HepG2 (cell line): ENCODE measurements around the gene AHSA1. TPM values are rescaled to one million over a fixed set of nuclear protein-coding genes. Genes with fewer than 3 reads are reported as not detected.
A peak's percentile ranks its signal among the peaks of the same experiment; 100 is the strongest.

Experiments
- ATF7 ChIP-seq, 2 experiments: fragments of 450-650 bp in 1 of 2; sonication (generic) in 1 of 2; formaldehyde crosslinking in 1 of 2; IDR thresholded peaks; 2 replicates each; pipeline versions ENCODE4 v1.4.0 to v1.6.1; 2016 to 2020; ENCODE audit warnings: antibody characterized with exemption in 1 of 2, mild to moderate bottlenecking in 1 of 2, missing genetic modification reagents in 1 of 2
- KMT2A ChIP-seq: sonication (generic); formaldehyde crosslinking; IDR thresholded peaks from 2 replicates; pipeline ENCODE4 v1.4.0; 2020; ENCODE audit warnings: missing genetic modification reagents
- NFYC ChIP-seq: IDR thresholded peaks from 2 replicates; pipeline ENCODE4 v1.6.1; 2016; ENCODE audit warnings: missing genetic modification reagents, missing compliant biosample characterization
- POLR2AphosphoS5 ChIP-seq: IDR thresholded peaks from 2 replicates; pipeline ENCODE4 v1.6.1; 2012; ENCODE audit warnings: low read depth, low read length
- ZBTB4 ChIP-seq: sonication (generic); formaldehyde crosslinking; IDR thresholded peaks from 2 replicates; pipeline ENCODE4 v1.4.0; 2020; ENCODE audit warnings: missing genetic modification reagents, mild to moderate bottlenecking, borderline replicate concordance
- ZFP1 ChIP-seq: IDR thresholded peaks from 2 replicates; pipeline ENCODE4 v1.6.1; 2016
- ZNF205 ChIP-seq: IDR thresholded peaks from 2 replicates; pipeline ENCODE4 v1.6.1; 2018; ENCODE audit warnings: missing biosample characterization, missing genetic modification reagents
- ZNF326 ChIP-seq: sonication (generic); formaldehyde crosslinking; IDR thresholded peaks from 2 replicates; pipeline ENCODE4 v1.4.0; 2020; ENCODE audit warnings: missing genetic modification reagents, borderline replicate concordance
- ZNF564 ChIP-seq: sonication (generic); formaldehyde crosslinking; IDR thresholded peaks from 2 replicates; pipeline ENCODE4 v1.8.1; 2023; ENCODE audit warnings: mild to moderate bottlenecking, missing genetic modification reagents
- ZNF652 ChIP-seq: IDR thresholded peaks from 2 replicates; pipeline ENCODE4 v1.6.1; 2016; ENCODE audit warnings: low read depth, borderline replicate concordance
- ZNF746 ChIP-seq: sonication (generic); formaldehyde crosslinking; IDR thresholded peaks from 2 replicates; pipeline ENCODE4 v1.8.0; 2022; ENCODE audit warnings: mild to moderate bottlenecking, missing genetic modification reagents
- polyA plus RNA-seq, 8 experiments: library from polyadenylated mRNA; depleted of rRNA in 3 of 8; stranded (reverse) in 7 of 8; unstranded in 1 of 8; fragments of >200 nt; fragmentation: Illumina TruSeq in 4 of 8; extraction: Trizol in 4 of 8; gene quantifications; 2 replicates each; pipeline versions ENCODE4 v1.2.1 to v1.2.3, GENCODE V29; 2011 to 2016; ENCODE audit warnings: low read depth in 4 of 8, missing spikeins in 1 of 8, mixed read lengths in 1 of 8; ENCODE audit not compliant: insufficient read depth in 1 of 8
- total RNA-seq, 5 experiments: library from RNA; depleted of rRNA; stranded (reverse); fragments of >200 nt; fragmentation: Illumina TruSeq; extraction: Trizol; gene quantifications; 2 replicates each; pipeline ENCODE4 v1.2.3, GENCODE V29; 2016; ENCODE audit warnings: low read depth in 1 of 5
- TF ChIP-seq, protein P1 (sequence below): sonication (generic); formaldehyde crosslinking; IDR thresholded peaks from 2 replicates; pipeline ENCODE4 v1.5.1; 2020; ENCODE audit warnings: mild to moderate bottlenecking, missing genetic modification reagents, moderate library complexity

AHSA1 gene
- total and polyA plus RNA-seq, 2 of the 13 experiments (the other 11 are each of a cell fraction or from before 2014, with no cell fraction given), result 113 to 241 TPM

GRCh38 chr14:77469067-77469505 is 11.2 kb downstream of the AHSA1 start (continued):
- TF ChIP-seq ZBTB4 (CRISPR knock-in tag) (peak; percentile 53; the same call in 1 of the 2 replicates), ZNF326 (CRISPR knock-in tag) (no peak), ZNF652 (CRISPR knock-in tag) (no peak), ZNF746 (CRISPR knock-in tag) (no peak), ATF7 (IDR thresholded peaks at IDR 0.05) (0 out of 2 replicates have a peak, but pooled peaks have one; percentile 32), ATF7 (CRISPR knock-in tag; IDR thresholded peaks at IDR 0.05) (no peak), ZNF564 (no peak), POLR2AphosphoS5 (peak; percentile 27), ZFP1 (CRISPR knock-in tag) (no peak), KMT2A (CRISPR knock-in tag) (no peak), ZNF205 (no peak), NFYC (no peak)
- TF ChIP-seq, protein P1, sequence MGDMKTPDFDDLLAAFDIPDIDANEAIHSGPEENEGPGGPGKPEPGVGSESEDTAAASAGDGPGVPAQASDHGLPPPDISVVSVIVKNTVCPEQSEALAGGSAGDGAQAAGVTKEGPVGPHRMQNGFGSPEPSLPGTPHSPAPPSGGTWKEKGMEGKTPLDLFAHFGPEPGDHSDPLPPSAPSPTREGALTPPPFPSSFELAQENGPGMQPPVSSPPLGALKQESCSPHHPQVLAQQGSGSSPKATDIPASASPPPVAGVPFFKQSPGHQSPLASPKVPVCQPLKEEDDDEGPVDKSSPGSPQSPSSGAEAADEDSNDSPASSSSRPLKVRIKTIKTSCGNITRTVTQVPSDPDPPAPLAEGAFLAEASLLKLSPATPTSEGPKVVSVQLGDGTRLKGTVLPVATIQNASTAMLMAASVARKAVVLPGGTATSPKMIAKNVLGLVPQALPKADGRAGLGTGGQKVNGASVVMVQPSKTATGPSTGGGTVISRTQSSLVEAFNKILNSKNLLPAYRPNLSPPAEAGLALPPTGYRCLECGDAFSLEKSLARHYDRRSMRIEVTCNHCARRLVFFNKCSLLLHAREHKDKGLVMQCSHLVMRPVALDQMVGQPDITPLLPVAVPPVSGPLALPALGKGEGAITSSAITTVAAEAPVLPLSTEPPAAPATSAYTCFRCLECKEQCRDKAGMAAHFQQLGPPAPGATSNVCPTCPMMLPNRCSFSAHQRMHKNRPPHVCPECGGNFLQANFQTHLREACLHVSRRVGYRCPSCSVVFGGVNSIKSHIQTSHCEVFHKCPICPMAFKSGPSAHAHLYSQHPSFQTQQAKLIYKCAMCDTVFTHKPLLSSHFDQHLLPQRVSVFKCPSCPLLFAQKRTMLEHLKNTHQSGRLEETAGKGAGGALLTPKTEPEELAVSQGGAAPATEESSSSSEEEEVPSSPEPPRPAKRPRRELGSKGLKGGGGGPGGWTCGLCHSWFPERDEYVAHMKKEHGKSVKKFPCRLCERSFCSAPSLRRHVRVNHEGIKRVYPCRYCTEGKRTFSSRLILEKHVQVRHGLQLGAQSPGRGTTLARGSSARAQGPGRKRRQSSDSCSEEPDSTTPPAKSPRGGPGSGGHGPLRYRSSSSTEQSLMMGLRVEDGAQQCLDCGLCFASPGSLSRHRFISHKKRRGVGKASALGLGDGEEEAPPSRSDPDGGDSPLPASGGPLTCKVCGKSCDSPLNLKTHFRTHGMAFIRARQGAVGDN (CRISPR knock-in tag), result peak; percentile 38; the same call in 1 of the 2 replicates
